HG03469 (cell line): ENCODE measurements around the gene FUCA2.
A peak's percentile ranks its signal among the peaks of the same experiment; 100 is the strongest.
"Not testable (repeated sequence)": the region's sequence is repeated elsewhere in the genome, so short reads cannot be mapped to it uniquely, and the experiment has no call there.

Experiments used
- ATAC-seq: cut with Tn5 transposase; IDR thresholded peaks from one replicate; pipeline ENCODE4 v1.9.1; 2021; ENCODE audit warnings: mild to moderate bottlenecking, moderate library complexity, moderate number of reproducible peaks; ENCODE audit not compliant: unreplicated experiment

Gene FUCA2

DNA sequence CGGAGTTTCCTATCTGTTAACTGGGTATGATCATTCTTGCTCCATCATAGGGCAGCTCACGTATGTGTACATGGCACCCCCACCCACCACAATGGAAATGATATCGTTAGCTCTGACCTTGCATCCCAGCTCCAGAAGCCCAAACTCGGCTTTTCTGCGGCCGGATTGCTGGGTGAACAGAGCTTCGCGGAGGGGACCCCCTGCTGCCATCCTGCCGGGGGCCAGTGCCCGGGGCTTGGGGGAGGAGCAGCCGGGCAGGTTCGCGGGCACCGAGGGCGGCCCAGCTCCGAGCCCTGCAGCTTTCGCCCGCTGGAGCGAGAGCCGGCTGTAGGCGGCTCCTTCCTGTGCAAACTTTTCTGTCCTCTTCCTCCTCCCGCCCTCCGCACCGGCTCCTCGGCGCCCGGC lies 24.9 kb upstream of the FUCA2 start:
- peak; percentile 71 for ATAC-seq

DNA sequence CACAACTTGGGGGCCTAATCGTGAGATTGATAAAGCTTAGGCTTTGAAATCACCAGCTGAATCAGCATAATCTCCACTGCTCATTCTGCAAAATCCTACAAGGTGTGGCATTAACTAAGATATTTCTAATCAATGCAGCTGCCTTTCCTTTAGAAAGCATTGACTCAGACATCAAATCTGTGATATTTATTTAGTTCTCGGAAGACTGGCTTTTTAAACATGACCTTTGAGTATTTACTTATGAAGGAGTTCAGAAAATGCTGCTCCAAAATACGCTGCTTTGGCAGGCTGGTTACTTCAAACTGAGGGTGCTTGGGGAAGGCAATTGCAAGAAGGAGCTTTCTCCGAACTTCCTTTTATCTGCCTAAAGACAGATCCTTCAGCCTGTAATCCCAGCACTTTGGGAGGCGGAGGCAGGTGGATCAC lies 23.7 kb upstream of the FUCA2 start:
- no peak for ATAC-seq

DNA sequence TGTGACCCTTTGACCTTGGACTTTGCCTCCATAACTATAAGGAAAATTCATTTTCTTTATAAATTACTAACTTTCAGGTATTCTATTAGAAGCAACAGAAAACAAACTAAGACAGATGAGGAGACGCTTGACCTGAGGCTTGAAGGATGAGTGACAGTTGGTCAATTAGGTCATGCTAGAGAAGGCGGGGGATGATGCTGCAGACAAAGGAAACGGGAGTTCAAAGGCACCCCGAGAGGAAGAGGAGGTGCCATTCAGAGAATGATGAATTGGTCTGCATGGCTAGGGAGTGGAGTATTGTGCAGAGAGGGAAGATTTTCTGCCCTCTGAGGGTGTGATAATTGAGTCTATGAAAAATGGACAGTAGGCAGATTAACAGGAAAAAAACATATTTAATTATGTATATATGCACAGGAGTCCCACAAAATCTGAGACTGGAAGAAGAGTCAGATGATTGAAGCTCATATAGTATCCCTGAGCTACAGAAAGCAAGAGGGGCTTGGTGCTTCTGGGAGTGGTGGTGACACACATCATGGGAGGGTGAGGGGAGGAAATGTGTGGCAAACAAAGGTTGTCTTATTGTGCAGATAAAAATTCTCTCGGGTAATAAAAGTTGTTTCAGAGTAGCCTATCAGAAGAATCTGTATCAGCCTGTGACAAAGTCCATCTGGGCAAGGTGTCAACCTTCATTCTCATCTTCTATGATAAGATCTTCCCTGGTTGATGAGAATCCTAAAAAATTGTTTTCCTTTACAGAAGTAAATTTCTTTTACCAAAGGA lies 20.4 kb upstream of the FUCA2 start:
- no peak for ATAC-seq

DNA sequence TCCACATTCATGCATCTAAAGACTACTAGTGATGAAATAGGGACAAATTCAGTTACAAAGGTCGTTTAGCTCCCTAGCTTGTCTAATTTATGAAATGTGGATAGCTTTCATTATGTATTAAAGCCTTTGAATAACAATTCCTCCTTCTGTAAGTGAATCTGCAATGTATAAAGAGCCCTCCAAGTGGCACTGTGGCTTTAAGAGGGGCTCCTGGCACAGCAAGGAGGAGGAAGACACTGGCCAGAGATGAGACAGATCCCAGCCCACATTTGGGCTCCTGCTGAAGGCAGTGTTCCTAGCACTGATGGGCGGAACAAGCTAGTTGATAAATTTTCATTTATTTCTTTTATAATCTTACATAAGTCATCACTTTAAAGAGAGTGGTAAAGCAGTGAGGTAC lies 17.6 kb upstream of the FUCA2 start:
- ATAC-seq, result no peak

DNA sequence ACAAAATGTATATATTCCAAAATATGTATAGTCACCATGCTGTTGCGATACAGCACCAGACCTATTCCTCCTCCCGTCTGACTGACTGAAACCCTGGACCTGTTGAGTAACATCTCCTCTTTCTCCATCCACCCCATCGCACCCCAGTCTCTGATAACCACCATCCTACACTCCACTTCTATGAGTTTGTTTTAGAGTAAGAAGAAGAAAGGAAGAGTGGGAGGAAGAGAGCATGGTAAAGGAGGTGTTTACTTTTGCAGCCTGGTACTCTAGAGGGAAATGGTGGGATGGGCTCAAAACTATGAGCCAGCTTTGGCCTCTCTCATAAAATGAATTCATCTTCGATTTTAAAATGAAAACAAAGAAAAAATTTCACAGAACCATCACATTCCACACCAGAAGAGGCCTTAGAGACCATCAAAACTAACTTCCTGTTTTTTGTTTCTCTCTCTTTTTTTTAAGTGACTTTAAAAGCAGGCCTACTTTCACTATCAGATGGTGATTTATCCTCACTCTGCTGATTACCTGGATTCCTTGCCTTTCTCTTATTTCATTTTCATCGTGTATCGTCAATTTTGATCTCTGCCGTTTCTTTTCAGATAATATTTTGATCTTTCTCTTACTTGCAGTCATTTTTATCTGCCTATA lies 16.8 kb upstream of the FUCA2 start:
- peak; percentile 61 for ATAC-seq

DNA sequence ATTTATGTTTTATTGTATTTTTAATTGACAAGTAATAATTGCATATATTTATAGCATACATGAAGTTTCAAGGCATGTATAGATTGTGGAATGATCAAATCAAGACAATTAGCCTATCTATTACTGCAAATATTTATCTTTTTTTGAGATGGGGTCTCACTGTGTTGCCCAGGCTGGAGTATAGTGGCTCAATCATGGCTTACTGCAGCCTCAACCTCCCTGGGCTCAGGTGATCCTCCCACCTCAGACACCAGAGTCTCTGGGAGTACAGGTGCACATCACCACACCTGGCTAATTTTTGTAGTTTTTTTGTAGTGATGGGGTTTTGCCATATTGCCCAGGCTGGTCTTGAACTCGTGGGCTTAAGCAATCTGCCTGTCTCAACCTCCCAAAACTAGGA lies 16.2 kb upstream of the FUCA2 start:
- ATAC-seq, result no peak

DNA sequence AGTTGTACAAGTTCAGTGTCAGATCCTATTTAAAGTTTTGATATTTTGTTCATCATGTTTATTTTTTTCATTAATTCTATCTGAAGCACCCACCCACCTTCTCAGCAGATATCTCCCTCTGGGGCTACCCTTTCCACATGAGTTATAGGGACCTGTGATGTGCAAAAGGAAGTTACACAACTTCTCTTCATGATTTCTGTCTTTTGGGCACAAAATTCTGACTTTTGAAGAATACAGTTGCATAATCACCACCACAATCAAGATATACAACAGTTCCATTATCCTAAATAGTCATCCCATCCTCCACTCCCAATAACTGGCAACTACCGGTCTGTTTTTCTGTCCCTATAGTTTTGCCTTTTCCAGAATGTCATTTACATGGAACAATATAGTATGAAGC lies 13.8 kb upstream of the FUCA2 start:
- no peak for ATAC-seq

DNA sequence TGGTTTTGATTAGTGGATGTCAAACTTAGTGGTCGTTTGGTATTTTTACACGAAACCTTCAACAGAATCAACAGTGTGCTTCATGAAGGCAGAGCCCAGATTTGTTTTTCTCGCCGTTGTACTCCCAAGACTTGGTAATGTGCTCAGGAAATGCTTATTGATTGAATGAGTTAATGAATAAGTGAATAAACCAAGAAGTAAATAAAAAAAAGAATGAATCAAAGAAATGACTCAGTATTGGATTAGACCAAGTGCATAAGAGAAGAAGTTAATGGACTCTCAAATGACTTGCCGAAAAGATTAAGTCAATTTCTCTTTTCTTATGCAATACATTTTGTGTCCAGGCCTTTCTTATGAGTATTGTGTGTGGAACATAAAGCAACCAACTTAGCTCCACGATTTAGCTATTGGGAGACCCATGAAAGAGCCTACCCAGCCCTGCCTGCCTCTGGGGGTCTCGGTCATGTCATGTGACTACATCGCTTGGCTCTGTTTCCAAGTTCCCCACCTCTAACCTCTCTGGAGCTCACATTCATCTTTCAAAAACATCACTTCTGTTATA lies 10.6 kb upstream of the FUCA2 start:
- ATAC-seq, result no peak

DNA sequence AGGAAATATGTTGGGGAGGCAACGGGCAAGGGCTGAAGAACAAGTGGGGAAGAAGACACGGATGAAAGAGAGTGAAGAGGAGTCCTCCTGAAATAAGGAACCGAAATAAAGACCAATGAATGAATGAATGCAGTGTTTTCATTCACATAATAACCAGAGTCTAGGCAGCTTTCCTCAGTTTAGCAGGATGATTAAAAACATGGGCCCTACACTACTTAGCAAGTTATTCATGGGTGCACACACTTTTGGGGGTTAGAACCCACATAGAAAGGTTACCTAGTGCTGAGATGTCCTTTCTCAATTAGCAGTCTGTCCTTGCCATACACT lies 5.9 kb upstream of the FUCA2 start:
- no peak for ATAC-seq

DNA sequence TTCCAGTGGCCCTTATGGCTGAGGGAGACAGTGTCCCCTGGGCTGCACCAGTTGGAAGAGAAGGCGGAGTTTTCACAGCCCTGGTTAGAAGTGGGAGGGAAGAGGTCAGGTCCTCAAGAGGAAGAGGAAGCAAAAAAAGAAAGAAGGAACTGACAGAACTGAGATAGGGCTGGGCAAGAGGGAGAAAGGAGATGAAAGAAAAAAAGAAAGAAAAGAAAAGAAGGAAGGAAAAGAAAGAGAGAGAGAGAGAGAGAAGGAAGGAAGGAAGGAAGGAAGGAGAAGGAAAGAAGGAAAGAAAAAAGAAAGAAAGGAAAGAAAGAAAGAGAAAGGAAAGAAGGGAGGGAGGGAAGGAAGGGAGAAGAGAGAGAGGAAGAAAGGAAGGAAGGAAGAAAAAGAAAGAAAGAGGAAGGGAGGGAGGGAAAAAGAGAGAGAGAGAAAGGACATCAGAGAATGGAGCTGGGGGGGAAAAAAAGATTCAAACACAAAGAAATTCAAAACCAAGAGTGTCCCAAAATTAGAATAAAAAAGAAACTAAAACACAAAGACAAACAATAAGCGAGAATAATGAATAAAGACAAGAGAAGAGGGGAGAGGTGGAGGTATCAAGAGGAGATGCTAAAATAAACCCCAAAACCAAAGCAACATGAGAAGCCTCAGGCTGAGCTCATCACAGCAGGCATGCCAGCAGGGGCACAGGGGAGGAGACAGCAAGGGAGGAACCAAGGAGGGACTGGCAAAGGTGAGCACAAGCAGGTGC lies 5.3 kb upstream of the FUCA2 start:
- no peak for ATAC-seq

DNA sequence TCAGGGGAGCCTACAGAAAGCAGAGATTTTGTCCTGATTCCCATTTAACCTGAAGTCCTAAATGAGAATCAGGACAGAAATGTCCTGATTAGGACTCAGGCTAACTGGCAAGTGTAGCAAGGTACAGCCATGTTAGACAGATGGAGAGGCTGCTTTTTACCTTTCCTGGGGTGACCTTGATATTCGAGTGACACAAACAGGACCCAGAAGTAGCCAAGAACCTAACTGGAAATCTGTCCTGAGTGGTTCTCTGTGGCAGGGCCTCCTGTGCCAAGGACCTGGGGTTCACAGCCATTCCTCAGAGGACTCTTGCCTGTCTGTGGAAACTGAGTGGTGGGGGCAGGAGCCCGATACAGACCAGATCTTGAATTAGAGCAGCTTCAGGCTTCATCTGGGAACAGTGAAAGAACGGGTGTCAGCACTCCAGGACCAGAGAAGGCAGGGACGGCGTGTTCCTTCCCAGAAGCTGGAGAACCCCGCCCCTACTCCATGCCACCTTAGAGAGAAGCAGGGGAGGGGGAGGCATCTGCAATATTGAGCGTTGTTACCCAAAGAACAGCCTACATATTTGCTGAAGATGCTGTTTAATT lies 4.3 kb upstream of the FUCA2 start:
- ATAC-seq, result no peak

DNA sequence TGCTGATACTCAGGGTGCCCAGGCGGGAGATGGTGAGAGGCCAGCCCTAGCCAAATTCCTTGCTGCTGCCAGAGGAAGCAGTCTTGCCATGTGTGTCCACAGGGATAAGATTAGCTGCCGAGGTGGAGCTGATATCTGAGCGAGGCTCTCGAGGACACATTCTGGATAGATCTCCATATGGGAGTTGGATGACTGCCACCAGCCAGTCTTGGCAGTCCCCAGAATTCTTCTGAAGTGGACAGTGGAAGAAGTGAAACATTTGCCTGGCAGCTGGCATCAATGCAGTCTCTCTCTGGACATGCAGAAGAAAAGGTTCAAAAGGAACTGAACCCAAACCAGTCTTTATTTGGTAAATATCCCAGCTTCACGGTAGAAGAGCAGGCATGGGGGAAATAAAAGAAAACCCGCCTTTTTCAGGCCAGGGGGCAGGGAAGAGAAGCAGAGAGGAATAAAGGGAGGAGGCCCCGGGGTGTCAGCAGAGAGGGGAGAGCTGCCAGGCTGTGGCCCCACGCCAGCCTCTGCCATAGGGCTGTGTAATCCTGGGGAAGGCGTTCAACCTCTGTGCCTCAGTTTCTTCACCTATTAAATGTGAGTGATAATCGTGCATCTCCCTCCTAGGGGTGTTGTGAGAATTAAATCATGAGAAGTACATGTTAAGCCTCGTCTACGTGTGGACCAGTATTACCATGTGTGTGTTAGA lies 3.7 kb upstream of the FUCA2 start:
- ATAC-seq, result no peak

DNA sequence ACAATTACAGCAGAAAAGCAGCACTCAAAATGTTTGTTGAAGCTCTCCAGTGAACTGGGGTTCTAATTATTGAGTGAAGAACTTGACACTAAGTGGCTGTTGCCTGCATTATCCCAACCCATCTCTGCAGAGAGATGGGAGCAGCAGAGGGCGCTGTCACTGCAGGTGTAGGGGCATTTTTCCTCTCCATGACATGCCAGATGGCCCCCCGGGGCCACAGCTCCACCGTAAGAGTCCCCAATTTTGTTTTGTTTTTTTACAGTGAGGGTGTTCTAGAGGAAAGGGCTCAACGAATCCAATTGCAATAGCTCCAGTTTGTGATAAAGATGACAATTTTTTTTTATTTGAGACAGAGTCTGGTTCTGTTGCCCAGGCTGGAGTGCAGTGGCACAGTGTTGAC lies 1.9 kb upstream of the FUCA2 start:
- ATAC-seq, result peak; percentile 31

DNA sequence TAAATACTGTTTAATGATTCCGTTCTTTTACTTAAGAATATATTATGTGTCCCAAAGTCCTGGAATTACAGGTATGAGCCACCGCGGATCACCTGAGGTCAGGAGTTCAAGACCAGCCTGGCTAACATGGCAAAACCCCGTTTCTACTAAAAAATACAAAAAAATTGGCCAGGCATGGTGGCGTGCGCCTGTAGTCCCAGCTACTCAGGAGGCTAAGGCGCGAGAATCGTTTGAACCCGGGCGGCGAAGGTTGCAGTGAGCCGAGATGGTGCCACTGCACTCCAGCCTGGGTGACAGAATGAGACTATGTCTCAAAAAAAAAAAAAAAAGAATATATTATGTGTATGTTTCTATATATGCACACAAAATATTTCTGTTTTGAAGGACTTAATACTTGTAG lies 1.2 kb downstream of the FUCA2 start:
- not testable (repeated sequence) for ATAC-seq

DNA sequence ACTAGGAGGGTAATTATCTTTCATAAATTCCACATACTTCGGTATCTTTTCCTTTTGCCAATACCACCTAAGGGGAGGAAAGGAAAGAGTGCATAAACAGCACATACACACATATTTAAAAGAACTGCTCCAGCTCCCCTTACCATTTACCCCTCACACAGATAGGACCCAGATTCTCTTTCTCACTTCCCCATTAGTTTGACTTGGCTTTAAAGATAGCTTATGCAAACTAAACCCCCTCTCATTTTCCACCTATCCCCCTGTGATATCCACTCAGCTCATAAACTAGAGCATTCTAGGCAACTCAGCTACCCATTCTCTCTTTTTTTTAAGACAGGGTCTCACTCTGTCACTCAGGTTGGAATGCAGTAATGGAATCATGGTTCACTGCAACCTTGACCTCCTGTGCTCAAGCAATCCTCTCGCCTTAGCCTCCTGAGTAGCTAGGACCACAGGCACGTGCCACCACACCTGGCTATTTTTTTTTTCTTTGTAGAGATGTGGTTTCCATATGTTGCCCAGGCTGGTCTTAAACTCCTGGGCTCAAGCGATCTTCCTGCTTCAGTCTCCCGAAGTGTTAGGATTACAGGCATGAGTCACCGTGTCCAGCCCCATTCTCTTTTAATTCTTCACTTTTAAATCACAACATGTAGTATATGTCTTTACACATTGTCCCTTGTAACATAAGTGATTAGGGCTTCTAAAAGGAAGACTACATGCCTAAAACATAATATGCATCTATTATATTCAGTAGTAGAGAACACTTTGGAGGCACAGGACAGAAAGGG lies 4.0 kb downstream of the FUCA2 start:
- no peak for ATAC-seq

DNA sequence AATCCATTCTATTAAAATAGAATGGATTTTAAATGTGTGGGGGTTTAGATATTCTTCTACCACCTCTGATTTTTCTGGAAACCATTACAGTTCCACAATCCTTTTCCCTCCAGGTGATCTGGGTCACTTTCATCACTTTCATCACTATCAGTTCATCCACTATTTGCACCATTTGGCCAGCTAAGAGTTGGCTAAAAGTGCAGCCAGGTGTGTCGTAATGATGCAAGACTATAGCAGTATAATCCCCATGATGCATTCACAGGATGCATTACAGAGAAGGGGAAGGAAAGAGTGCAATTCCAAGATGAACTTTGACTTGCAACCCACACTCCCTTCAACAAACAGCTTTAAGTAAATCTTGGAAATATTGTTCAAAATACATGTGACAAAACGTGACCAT lies 4.9 kb downstream of the FUCA2 start:
- ATAC-seq, result no peak

DNA sequence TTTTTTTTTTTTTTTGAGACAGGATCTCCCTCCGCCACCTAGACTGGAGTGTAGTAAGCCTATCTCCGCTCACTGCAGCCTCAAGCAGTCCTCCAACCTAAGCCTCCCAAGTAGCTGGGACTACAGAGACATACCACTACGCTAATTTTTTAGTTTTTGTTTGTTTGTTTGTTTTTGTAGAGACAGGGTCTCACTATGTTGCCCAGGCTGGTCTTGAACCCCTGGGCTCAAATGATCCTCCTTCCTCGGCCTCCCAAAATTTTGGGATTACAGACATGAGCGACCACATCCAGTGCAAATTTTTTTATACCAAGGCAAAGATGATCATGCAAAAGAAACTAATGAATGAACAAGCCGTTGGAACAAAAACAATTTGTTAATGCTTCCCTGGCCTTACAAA lies 5.3 kb downstream of the FUCA2 start:
- no peak for ATAC-seq

DNA sequence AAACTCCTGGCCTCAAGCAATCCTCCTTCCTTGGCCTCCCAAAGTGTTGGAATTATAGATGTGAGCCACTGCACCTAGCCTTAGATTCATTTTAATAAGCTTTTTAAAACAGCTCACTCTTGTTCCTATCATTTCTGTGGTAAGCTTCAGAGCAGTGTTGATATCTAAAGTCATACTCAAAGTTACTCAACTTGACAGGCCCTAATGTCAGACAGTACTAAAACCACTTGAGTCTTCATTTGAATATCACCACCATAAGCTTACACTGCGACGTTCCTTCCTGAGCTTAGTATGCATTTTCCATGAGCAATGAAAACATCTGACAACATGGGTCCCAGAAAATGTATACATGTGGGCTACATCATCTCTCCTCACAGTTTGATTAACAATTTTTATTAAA lies 6.0 kb downstream of the FUCA2 start:
- ATAC-seq, result no peak

DNA sequence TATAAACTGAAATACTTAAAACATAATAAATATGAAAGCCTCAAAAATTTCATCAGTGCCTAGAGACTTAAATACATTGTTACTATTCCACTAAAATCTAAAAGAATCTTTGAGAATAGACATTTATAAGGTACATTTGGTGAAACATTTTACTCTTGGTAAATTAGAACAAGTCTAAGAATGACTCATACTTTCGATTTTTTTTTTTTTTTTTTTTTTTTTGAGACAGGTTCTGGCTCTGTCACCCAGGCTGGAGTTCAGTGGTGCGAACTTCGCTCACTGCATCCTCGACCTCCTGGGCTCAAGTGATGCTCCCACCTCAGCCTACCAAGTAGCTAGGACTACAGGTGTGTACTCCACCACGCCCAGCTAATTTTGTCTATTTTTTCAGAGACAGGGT lies 6.4 kb downstream of the FUCA2 start:
- no peak for ATAC-seq

DNA sequence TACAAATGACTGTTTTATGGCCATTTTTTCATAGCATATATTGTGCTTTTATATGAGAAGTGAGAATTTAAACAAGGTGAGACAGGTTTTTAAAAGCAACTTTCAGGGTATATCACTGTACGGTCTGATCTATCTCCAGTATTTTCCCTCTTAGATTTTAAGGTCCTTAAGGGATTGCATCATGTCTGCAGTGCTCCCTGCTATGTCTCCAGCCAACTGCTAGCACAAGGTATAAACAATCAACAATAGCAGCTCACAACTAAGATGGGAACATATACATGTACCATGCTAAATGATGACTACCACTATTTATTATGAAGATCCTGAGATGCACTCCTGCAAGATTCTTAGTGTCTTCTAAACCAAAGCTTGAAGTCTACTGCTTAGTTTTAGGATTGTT lies 7.2 kb downstream of the FUCA2 start:
- no peak for ATAC-seq
